Astrocyte (in vitro differentiated cells and primary cell): Measurements from ENCODE around the gene ACTR5. TPM values are rescaled to one million over a fixed set of nuclear protein-coding genes. Genes with fewer than 3 reads are reported as not detected.

ENCODE experiments used
- DNase-seq: peaks from one replicate; pipeline ENCODE4 v3.0.0-alpha.2; 2010; ENCODE audit warnings: low read depth
- FAIRE-seq: peaks from 2 replicates; lab custom pipeline; 2011; peaks lifted over from hg19 to GRCh38; lab: Jason Lieb, UNC
- H2AFZ ChIP-seq: 2 replicates; pipeline ENCODE4 v1.6.0; 2012; ENCODE audit warnings: low read depth, low read length, inconsistent platforms
- H3K27ac ChIP-seq: 2 replicates; pipeline ENCODE4 v1.5.1; 2011; ENCODE audit warnings: low read depth, low read length, inconsistent platforms
- H3K27me3 ChIP-seq: 2 replicates; pipeline ENCODE4 v1.6.0; 2011; ENCODE audit warnings: low read length, inconsistent platforms; ENCODE audit not compliant: insufficient read depth
- H3K36me3 ChIP-seq: 2 replicates; pipeline ENCODE4 v1.5.1; 2011; ENCODE audit warnings: low read length, inconsistent platforms; ENCODE audit not compliant: insufficient read depth
- H3K4me1 ChIP-seq: 2 replicates; pipeline ENCODE4 v1.5.1; 2011; ENCODE audit warnings: low read length, inconsistent platforms; ENCODE audit not compliant: insufficient read depth
- H3K4me2 ChIP-seq: 2 replicates; pipeline ENCODE4 v1.6.0; 2012; ENCODE audit warnings: low read length, inconsistent platforms
- H3K4me3 ChIP-seq: 2 replicates; pipeline ENCODE4 v1.5.1; 2011; ENCODE audit warnings: low read depth, mild to moderate bottlenecking, low read length, inconsistent platforms; ENCODE audit not compliant: insufficient read depth
- H3K79me2 ChIP-seq: 2 replicates; pipeline ENCODE4 v1.6.0; 2012; ENCODE audit warnings: mild to moderate bottlenecking, low read length, inconsistent platforms; ENCODE audit not compliant: insufficient read depth
- H3K9ac ChIP-seq: 2 replicates; pipeline ENCODE4 v1.6.0; 2012; ENCODE audit warnings: mild to moderate bottlenecking, low read length, inconsistent platforms
- H3K9me3 ChIP-seq: 2 replicates; pipeline ENCODE4 v1.5.1; 2012; ENCODE audit warnings: low read depth, mild to moderate bottlenecking, low read length, inconsistent platforms; ENCODE audit not compliant: insufficient read depth
- H4K20me1 ChIP-seq: 2 replicates; pipeline ENCODE4 v1.6.0; 2012; ENCODE audit warnings: low read length, inconsistent platforms; ENCODE audit not compliant: insufficient read depth
- H3K27ac Mint-ChIP-seq: one replicate; pipeline ENCODE4 v1.8.0; 2021; ENCODE audit warnings: mild to moderate bottlenecking, mixed read lengths; ENCODE audit not compliant: unreplicated experiment
- H3K27me3 Mint-ChIP-seq: one replicate; pipeline ENCODE4 v1.8.0; 2021; ENCODE audit warnings: low read depth, mixed read lengths; ENCODE audit not compliant: unreplicated experiment
- H3K36me3 Mint-ChIP-seq: one replicate; pipeline ENCODE4 v1.8.0; 2021; ENCODE audit warnings: low read depth, mixed read lengths; ENCODE audit not compliant: unreplicated experiment
- H3K4me1 Mint-ChIP-seq: one replicate; pipeline ENCODE4 v1.8.0; 2021; ENCODE audit warnings: low read depth, mixed read lengths; ENCODE audit not compliant: unreplicated experiment
- H3K4me3 Mint-ChIP-seq: one replicate; pipeline ENCODE4 v1.8.0; 2021; ENCODE audit warnings: mild to moderate bottlenecking, moderate library complexity, mixed read lengths; ENCODE audit not compliant: unreplicated experiment
- H3K9me3 Mint-ChIP-seq: one replicate; pipeline ENCODE4 v1.8.0; 2021; ENCODE audit warnings: mild to moderate bottlenecking, mixed read lengths; ENCODE audit not compliant: unreplicated experiment
- EZH2 ChIP-seq: IDR thresholded peaks from 2 replicates; pipeline ENCODE4 v1.6.1; 2012; ENCODE audit warnings: mild to moderate bottlenecking, low read length, inconsistent platforms; ENCODE audit not compliant: insufficient read depth
- total RNA-seq: library from RNA; stranded (reverse); gene quantifications from 2 replicates; pipeline ENCODE4 v1.2.1, GENCODE V29; 2021
- TF ChIP-seq, protein P1 (sequence below): IDR thresholded peaks from 2 replicates; pipeline ENCODE4 v1.5.1; 2011; ENCODE audit warnings: low read depth, mild to moderate bottlenecking, inconsistent platforms, low read length, moderate library complexity; ENCODE audit not compliant: insufficient read depth

Gene ACTR5
- total RNA-seq, 1 donor from 2014 or later = 4.0 TPM

DNA sequence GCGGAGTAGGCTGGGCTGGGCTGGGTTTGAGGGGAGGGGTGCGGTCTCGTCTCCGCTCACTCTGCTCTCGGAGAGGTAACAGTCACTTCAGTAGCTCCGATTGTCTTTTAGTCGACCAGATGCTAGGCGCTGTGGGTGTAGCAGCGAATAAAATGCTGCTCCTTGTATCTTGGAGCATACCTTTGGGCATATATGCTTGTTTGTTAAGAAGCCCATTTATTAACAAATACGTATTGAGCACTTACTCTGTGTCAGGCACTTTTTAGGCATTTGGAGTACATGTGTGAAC lies 545 bp downstream of the ACTR5 start:
- no peaks in the 10 kb centered on the region for H3K36me3 Mint-ChIP-seq
- Histone ChIP-seq H3K9ac (peak overlapping the region; percentile 85), H4K20me1 (peaks cover 25% of the 10 kb centered on the region), H3K4me1 (peaks cover 15% of the 10 kb centered on the region), H2AFZ (peak overlapping the region; percentile 100), H3K9me3 (no peaks in the 10 kb centered on the region), H3K27me3 (peaks cover 3% of the 10 kb centered on the region), H3K79me2 (peaks cover 15% of the 10 kb centered on the region), H3K27ac (peak overlapping the region; percentile 84), H3K4me2 (peak overlapping the region; percentile 99), H3K36me3 (peaks cover 7% of the 10 kb centered on the region), H3K4me3 (peak overlapping the region; percentile 94)
- FAIRE-seq (no peak), DNase-seq (no peak)
- peaks cover 7% of the 10 kb centered on the region for H3K4me1 Mint-ChIP-seq
- H3K9me3 Mint-ChIP-seq = no peaks in the 10 kb centered on the region
- peaks cover 8% of the 10 kb centered on the region for H3K27me3 Mint-ChIP-seq
- TF ChIP-seq EZH2 = no peak
- peak overlapping the region; percentile 23 for H3K27ac Mint-ChIP-seq
- H3K4me3 Mint-ChIP-seq = peak overlapping the region; percentile 94

DNA sequence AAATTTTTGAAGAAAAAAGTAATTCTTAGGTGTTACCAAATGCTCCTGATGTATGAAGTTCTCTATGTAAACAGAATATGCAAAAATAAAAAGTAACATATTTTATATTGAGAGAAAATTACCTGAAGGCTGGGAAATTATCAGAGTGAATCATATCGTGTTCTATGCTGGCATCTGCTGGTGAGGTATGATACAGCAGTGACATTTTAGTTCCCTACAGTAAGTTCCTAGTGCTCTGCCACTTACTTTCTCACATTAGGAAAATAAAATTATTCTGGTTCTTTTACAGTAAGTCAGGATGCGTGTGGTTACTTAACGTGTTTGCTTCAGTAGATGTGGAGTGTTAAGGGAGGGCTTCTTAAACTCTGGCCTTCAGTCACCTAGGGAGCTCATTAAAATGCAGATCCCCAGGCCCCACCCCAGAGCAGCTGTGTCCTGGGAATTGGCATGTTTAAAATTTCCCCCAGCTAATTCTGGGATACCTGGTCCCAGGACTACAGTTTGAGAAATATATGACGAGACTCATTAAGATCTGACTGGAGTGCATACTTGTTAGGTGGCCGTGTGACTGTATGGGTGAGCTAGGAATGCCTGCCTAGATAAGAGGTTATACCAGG lies 3.2 kb downstream of the ACTR5 start:
- TF ChIP-seq, protein P1, sequence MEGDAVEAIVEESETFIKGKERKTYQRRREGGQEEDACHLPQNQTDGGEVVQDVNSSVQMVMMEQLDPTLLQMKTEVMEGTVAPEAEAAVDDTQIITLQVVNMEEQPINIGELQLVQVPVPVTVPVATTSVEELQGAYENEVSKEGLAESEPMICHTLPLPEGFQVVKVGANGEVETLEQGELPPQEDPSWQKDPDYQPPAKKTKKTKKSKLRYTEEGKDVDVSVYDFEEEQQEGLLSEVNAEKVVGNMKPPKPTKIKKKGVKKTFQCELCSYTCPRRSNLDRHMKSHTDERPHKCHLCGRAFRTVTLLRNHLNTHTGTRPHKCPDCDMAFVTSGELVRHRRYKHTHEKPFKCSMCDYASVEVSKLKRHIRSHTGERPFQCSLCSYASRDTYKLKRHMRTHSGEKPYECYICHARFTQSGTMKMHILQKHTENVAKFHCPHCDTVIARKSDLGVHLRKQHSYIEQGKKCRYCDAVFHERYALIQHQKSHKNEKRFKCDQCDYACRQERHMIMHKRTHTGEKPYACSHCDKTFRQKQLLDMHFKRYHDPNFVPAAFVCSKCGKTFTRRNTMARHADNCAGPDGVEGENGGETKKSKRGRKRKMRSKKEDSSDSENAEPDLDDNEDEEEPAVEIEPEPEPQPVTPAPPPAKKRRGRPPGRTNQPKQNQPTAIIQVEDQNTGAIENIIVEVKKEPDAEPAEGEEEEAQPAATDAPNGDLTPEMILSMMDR = peak; percentile 76
- TF ChIP-seq EZH2 = no peak

DNA sequence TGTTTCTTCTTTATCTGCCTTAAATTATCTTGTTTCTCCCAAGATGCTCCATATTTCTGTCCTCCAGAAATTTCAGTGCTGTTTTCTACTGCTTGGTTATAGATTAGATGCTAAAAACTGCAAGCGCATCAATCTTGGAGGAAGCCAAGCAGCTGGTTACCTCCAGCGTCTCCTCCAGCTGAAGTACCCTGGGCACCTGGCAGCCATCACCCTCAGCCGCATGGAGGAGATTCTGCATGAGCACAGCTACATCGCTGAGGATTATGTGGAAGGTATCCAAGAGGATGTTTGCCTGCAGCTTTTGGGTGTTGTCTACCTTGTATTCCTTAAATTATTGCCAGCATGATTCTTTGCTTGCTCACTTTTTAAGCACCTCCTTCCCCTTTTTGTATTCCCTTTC lies 3.8 kb downstream of the ACTR5 start:
- no peaks in the 10 kb centered on the region for H3K27me3 ChIP-seq
- Mint-ChIP-seq H3K9me3 (no peaks in the 10 kb centered on the region), H3K27ac (no peak overlapping the region), H3K27me3 (peaks cover 3% of the 10 kb centered on the region), H3K4me1 (peaks cover 7% of the 10 kb centered on the region), H3K36me3 (peaks cover 3% of the 10 kb centered on the region), H3K4me3 (no peak overlapping the region)
- no peak for TF ChIP-seq EZH2
- no peak overlapping the region for H2AFZ ChIP-seq
- no peak overlapping the region for H3K9ac ChIP-seq
- H3K79me2 ChIP-seq = peaks cover 15% of the 10 kb centered on the region
- no peak overlapping the region for H3K4me3 ChIP-seq
- H3K9me3 ChIP-seq = no peaks in the 10 kb centered on the region
- peaks cover 7% of the 10 kb centered on the region for H3K36me3 ChIP-seq
- peaks cover 15% of the 10 kb centered on the region for H3K4me1 ChIP-seq
- H3K27ac ChIP-seq = no peak overlapping the region
- no peak for DNase-seq
- no peak overlapping the region for H3K4me2 ChIP-seq
- no peak for FAIRE-seq
- peaks cover 25% of the 10 kb centered on the region for H4K20me1 ChIP-seq

More for the DNA sequence above, 3.2 kb downstream of the ACTR5 start:
- FAIRE-seq (peak; percentile 47), DNase-seq (peak; percentile 18)
- Mint-ChIP-seq H3K9me3 (no peaks in the 10 kb centered on the region), H3K36me3 (peaks cover 3% of the 10 kb centered on the region), H3K27ac (no peak overlapping the region), H3K4me1 (peaks cover 7% of the 10 kb centered on the region), H3K27me3 (peaks cover 3% of the 10 kb centered on the region), H3K4me3 (no peak overlapping the region)
- Histone ChIP-seq H3K4me1 (peaks cover 15% of the 10 kb centered on the region), H3K4me2 (no peak overlapping the region), H4K20me1 (peaks cover 25% of the 10 kb centered on the region), H3K27ac (no peak overlapping the region), H3K9ac (no peak overlapping the region), H3K79me2 (peaks cover 15% of the 10 kb centered on the region), H2AFZ (no peak overlapping the region), H3K36me3 (peaks cover 7% of the 10 kb centered on the region), H3K4me3 (no peak overlapping the region), H3K27me3 (no peaks in the 10 kb centered on the region), H3K9me3 (no peaks in the 10 kb centered on the region)
